HG03103 (cell line): ENCODE measurements around the gene CTDP1.
"Not testable (repeated sequence)": the region's sequence is repeated elsewhere in the genome, so short reads cannot be mapped to it uniquely, and the experiment has no call there.

Experiments used
- ATAC-seq: cut with Tn5 transposase; IDR thresholded peaks from one replicate; pipeline ENCODE4 v1.9.1; 2021; ENCODE audit warnings: low read depth; ENCODE audit not compliant: unreplicated experiment

CTDP1 gene

GRCh38 chr18:79681484-79682387 is 2.1 kb downstream of the CTDP1 start:
- no peak for ATAC-seq

- no peak for ATAC-seq
These were observed 2.9 kb downstream of the CTDP1 start for GRCh38 chr18:79682481-79682880.

GRCh38 chr18:79682894-79683625 is 3.5 kb downstream of the CTDP1 start:
- ATAC-seq, result no peak

GRCh38 chr18:79683626-79684282 is 4.2 kb downstream of the CTDP1 start:
- no peak for ATAC-seq

- no peak for ATAC-seq
These were observed 4.7 kb downstream of the CTDP1 start for GRCh38 chr18:79684283-79684631.

- no peak for ATAC-seq
These were observed 5.2 kb downstream of the CTDP1 start for GRCh38 chr18:79684787-79685186.

- ATAC-seq, result no peak
These were observed 5.7 kb downstream of the CTDP1 start for GRCh38 chr18:79685281-79685680.

DNA sequence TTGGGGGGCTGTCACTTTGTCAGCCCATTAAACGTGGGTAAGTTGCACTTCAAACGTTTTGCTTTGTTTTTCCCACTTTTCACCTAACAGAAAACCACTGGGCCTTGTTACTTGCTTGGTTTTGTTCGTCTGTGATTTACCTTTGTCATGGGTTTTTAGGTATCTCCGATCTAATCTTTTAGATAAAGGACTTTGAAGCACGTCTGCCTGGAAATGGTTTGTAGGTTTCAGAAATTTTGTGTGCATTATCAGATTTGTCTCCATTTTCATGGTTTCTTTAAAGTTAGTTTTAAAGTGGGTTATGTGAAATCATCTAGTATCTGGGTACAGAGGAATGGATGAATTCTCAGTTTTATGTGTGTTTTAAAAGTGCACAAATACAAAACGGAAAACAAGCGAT is 6.4 kb downstream of the CTDP1 start:
- ATAC-seq, result no peak

DNA sequence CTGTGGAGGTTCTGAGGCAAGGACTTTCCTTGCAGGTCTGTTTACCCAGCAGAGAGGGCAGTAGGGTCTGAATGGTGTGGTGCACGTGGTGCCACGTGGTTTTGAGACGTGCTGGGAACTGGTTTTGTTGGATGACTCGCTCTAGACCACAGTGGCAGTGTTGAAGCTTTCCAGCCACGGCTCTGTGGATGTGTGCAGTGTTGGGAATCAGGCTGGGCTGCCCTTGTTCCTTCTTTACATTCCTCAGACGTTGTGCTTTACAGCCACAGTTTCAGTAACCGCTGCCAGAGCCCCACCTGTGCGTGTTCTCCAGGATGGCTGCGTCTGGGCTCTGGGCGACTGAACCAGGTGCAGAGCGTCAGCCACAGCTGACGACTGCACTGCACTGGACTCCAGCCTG is 8.2 kb downstream of the CTDP1 start:
- ATAC-seq, result no peak

DNA sequence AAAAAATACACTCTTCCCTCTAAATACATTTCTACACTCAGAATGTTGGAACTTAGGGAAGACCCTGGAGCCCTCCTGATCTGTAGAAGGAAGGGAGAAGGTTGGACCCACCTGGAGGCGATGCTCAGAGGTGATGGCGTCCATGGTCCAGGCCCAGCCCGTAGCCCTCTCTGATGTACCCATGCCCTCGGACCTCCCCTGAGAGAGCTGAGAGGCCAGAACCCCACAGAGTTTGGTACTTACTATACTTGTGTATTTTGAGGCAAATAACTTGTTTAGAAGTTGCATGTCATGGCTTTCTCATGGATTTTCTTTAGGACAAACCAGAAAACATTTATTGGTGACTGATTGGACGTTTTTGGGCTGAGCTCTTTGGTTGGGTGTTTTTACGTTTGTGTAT is 10.5 kb downstream of the CTDP1 start:
- no peak for ATAC-seq

DNA sequence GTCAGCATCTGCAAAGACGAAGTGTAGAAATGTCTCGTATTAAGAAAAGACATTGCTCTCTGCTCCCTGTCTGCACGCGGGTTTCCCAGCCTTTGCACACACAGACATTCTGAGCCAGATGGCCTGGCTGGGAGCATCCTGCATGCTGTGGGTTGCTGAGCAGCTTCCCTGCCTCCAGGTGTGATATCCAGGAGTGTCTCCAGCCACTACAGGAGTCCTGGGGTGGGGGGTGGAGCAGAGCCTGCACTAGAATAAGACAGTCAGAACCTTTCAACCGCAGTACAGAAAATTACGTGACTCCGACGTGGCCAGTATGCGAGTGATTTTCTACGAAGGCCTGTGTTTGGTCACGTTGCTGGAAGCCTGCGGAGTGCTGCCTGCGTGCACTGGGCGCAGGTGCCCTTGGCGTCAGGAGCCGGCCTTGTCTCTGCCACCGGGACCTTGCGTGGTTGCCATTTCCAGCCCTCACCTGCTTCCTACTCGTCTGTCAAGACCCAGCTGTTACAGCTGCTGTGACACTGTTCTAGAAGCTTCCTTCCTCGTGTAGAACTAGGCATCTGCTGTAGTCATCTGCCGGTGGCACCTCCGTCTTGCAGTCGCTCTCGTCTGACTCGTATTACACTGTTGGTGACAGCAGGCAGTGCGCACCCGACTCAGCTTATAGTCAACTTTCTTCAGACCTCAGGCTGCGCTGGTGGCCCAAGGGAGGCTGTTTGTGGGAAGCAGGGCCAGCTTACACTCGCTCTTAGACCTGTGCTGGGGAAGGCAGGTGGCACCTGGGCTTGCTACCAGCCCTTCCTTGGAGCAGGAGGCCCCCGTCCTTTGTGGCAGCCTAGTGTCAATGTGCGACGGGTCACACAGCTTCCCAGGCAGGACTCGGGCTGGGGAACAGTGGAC is 11.2 kb downstream of the CTDP1 start:
- no peak for ATAC-seq

DNA sequence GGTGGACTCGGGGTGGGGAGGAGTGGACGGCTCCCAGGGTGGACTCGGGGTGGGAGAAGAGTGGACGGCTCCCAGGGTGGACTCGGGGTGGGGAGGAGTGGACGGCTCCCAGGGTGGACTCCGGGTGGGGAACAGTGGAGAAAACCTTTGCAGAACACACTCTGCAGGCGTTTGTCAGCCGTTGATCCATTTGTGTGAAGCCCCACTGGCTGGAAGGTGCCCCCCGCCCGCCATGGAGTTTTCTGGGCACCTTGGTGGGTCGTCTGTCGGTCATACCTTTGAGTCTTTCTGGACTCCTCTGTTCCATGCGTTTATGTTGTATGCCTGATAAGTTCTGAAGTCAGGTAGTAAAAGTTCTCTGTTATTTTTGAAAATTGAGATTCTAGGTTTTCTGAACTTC is 12.5 kb downstream of the CTDP1 start:
- no peak for ATAC-seq

GRCh38 chr18:79692886-79693285 is 13.3 kb downstream of the CTDP1 start:
- no peak for ATAC-seq

DNA sequence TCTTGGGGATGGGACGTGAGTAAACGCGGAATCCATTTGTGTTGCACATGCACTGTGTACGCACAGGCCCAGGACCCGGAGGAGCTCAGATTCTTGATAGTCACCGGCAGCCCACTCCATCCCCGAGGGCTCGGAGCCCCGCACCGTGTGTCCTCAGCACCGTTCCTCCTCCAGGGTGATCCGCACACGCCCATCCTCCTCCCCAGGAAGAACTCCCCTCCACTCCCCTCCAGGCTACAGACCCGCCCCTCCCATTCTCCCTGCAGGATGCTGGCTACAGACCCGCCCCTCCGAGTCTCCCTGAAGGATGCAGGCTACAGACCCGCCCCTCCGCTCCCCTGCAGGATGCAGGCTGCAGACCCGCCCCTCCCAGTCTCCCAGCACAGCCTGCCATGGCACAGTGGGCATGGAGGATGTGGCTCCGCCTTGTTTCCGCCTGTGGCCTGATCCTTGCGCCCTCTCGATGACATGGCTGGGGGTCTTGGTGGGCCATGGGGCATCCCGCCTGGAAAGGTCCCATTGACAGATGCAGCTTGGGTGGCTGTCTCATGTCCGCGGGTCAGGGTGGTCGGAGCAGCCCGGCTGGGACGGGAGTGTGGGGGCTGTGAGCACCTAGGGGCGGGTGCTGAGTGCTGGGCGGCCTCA is 14.1 kb downstream of the CTDP1 start:
- no peak for ATAC-seq

DNA sequence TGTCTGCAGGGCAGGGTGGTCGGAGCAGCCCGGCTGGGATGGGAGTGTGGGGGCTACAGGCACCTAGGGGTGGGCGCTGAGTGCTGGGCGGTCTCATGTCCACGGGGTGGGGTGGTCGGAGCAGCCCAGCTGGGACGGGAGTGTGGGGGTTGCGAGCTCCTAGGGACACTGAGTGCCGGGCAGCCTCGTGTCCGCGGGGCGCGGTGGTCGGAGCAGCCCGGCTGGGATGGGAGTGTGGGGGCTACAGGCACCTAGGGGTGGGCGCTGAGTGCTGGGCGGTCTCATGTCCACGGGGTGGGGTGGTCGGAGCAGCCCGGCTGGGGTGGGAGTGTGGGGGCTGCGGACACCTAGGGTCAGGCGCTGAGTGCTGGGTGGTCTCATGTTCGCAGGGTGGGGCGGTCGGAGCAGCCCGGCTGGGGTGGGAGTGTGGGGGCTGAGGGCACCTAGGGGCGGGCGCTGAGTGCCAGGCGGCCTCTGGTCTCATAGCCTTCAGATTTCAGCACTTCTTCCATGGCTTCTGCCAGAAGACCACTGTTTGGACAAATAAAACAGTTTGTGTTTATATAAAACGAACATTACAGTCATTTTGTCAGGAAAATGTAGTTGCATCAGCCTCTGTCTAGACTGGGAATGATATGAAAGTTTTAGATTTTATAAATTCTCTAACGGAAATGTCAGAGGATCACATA is 14.7 kb downstream of the CTDP1 start:
- not testable (repeated sequence) for ATAC-seq

DNA sequence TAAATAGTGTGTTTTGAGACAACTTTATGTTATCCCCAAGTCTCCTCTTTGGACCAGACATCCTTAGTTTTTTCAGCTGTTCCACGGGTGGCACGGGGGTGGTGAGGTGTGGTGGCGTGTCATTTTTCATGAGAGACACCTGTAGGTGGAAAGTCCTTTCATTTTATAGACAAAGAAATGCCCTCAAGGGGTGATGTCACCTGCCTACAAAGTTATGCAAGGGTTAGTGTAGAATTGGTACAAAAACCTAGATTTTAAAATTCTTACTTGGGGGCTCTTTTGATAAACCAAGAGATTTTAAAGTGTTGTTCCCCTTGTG is 15.3 kb downstream of the CTDP1 start:
- ATAC-seq, result no peak

DNA sequence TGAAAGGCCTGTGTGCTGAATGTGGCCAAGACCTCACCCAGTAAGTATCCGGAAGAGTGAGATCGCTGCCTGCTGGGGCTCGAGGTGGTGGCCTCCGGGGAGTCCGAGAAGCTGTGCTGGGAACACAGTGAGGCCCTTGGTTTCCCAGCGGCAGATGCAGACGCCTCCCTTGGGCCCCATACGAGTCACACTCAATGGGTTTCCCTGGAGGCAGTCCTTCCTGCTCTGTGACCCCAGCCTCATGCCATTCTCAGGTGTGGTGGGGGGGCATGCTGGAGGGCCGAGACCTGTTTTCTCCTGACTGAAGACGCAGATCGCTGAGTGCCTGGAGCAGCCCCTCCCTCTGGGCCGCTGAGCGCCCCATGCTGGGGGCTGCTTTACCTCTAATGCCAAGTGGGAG is 15.7 kb downstream of the CTDP1 start:
- ATAC-seq, result no peak

- ATAC-seq, result no peak
These were observed 16.6 kb downstream of the CTDP1 start for GRCh38 chr18:79695856-79696850.
